ENCODE measurements around the gene PLRG1.

Gene PLRG1

GRCh38 chr4:154566639-154567204 is 16.5 kb upstream of the PLRG1 start:
- no peaks in the 10 kb centered on the region for H3K36me3 ChIP-seq

GRCh38 chr4:154565704-154566103 is 15.5 kb upstream of the PLRG1 start:
- no peaks in the 10 kb centered on the region for H3K36me3 ChIP-seq
- H3K4me1 ChIP-seq, result no peaks in the 10 kb centered on the region
- intact Hi-C loops (cut with DNase I; ENCODE audit: low total_unique reads), result no loop called here
- no peak for DNase-seq
- no peak for TF ChIP-seq CTCF (IDR thresholded peaks at IDR 0.05)
- H3K4me3 ChIP-seq, result no peak overlapping the region
- no peaks in the 10 kb centered on the region for H3K9me3 ChIP-seq
- H3K27me3 ChIP-seq, result no peaks in the 10 kb centered on the region
- no peak overlapping the region for H3K27ac ChIP-seq

More at GRCh38 chr4:154566639-154567204, 16.5 kb upstream of the PLRG1 start:
- H3K27me3 ChIP-seq, result no peaks in the 10 kb centered on the region
- no peak for TF ChIP-seq CTCF (IDR thresholded peaks at IDR 0.05)
- no peaks in the 10 kb centered on the region for H3K9me3 ChIP-seq
- no peak for DNase-seq
- no peak overlapping the region for H3K4me3 ChIP-seq
- no peak overlapping the region for H3K27ac ChIP-seq
- intact Hi-C loops (cut with DNase I; ENCODE audit: low total_unique reads), result no loop called here
- H3K4me1 ChIP-seq, result no peaks in the 10 kb centered on the region

DNA sequence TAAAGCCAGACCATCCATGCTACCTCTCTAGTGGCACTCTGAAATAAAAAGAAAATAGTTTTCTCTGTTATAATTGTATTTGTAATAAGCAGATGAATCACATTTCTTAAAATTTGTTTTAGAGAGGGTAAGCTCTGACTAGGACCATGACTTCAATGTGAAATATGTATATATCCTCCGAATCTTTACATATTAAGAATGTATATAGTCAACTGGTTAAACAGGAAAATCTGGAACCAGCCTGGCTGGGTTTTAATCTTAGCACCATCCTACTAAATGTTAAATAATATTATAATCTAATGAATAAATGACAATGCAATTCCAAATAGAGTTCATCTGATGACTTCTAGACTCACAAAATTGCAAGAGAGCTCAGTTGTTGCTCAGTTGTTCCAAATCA is 14.1 kb upstream of the PLRG1 start:
- no peaks in the 10 kb centered on the region for H3K4me1 ChIP-seq
- no peaks in the 10 kb centered on the region for H3K27me3 ChIP-seq
- intact Hi-C loops (cut with DNase I; ENCODE audit: low total_unique reads), result no loop called here
- no peaks in the 10 kb centered on the region for H3K9me3 ChIP-seq
- no peak for DNase-seq
- H3K27ac ChIP-seq, result no peak overlapping the region
- H3K36me3 ChIP-seq, result no peaks in the 10 kb centered on the region
- H3K4me3 ChIP-seq, result no peak overlapping the region
- TF ChIP-seq CTCF (IDR thresholded peaks at IDR 0.05), result no peak

- no peak for DNase-seq
- no peak for TF ChIP-seq CTCF (IDR thresholded peaks at IDR 0.05)
- no peak within 1 kb of the TSS for H3K4me3 ChIP-seq
- no peaks in the 10 kb centered on the region for H3K36me3 ChIP-seq
- H3K4me1 ChIP-seq, result no peaks in the 10 kb centered on the region
- H3K9me3 ChIP-seq, result no peaks in the 10 kb centered on the region
- intact Hi-C loops (cut with DNase I; ENCODE audit: low total_unique reads), result no loop called here
- no peaks in the 10 kb centered on the region for H3K27me3 ChIP-seq
- H3K27ac ChIP-seq, result no peak within 1 kb of the TSS
Observed at GRCh38 chr4:154562697-154563254, 12.6 kb upstream of the PLRG1 start, which contains the start of gene FGB. TSS of gene FGB (plus strand) at chr4:154563011. CDS start at chr4:154563019, 8 bp downstream.

- no peaks in the 10 kb centered on the region for H3K27me3 ChIP-seq
- H3K9me3 ChIP-seq, result no peaks in the 10 kb centered on the region
- DNase-seq, result no peak
- H3K36me3 ChIP-seq, result no peaks in the 10 kb centered on the region
- intact Hi-C loops (cut with DNase I; ENCODE audit: low total_unique reads), result no loop called here
- H3K4me1 ChIP-seq, result no peaks in the 10 kb centered on the region
- H3K27ac ChIP-seq, result no peak overlapping the region
- no peak for TF ChIP-seq CTCF (IDR thresholded peaks at IDR 0.05)
- no peak overlapping the region for H3K4me3 ChIP-seq
Observed at GRCh38 chr4:154560824-154561231, 10.6 kb upstream of the PLRG1 start.
